ENCODE results near the gene ZFP1.

GRCh38 chr16:75118943-75119539 lies 29.3 kb upstream of the ZFP1 start:
- TF ChIP-seq CTCF (IDR thresholded peaks at IDR 0.05; ENCODE audit: borderline replicate concordance, extremely low read depth, low read length, poor library complexity, severe bottlenecking) (no peak), EZH2 (IDR thresholded peaks at IDR 0.05; ENCODE audit: borderline replicate concordance, low read depth, low read length, severe bottlenecking) (no peak)
